ENCODE data around the gene NUS1.
"Not testable (repeated sequence)": the region's sequence is repeated elsewhere in the genome, so short reads cannot be mapped to it uniquely, and the experiment has no call there.

NUS1 gene

GRCh38 chr6:117677553-117678141 lies 2.4 kb downstream of the NUS1 start:
- Mint-ChIP-seq H3K27ac (peak overlapping the region; percentile 68), H3K4me1 (ENCODE audit: low read depth) (peaks cover 65% of the 10 kb centered on the region), H3K36me3 (ENCODE audit: low read depth) (peaks cover 18% of the 10 kb centered on the region), H3K27me3 (no peaks in the 10 kb centered on the region), H3K4me3 (peak overlapping the region; percentile 86), H3K9me3 (no peaks in the 10 kb centered on the region)
- intact Hi-C loops (cut with micrococcal nuclease): loop anchor here (5.0 to 10.0 kb wide), 3 partner anchors 75 to 193 kb away; partner anchors contain the start of genes DCBLD1 and GOPC

- Mint-ChIP-seq H3K36me3 (ENCODE audit: low read depth) (peaks cover 11% of the 10 kb centered on the region), H3K4me1 (ENCODE audit: low read depth) (peaks cover 74% of the 10 kb centered on the region), H3K27ac (no peak overlapping the region), H3K27me3 (no peaks in the 10 kb centered on the region), H3K4me3 (no peak overlapping the region), H3K9me3 (no peaks in the 10 kb centered on the region)
- intact Hi-C loops (cut with micrococcal nuclease): no loop called here
Measured at GRCh38 chr6:117681162-117681741, 6.0 kb downstream of the NUS1 start.

GRCh38 chr6:117684749-117685148 lies 9.5 kb downstream of the NUS1 start:
- Mint-ChIP-seq H3K36me3 (ENCODE audit: low read depth) (peaks cover 17% of the 10 kb centered on the region), H3K4me3 (no peak overlapping the region), H3K4me1 (ENCODE audit: low read depth) (peaks cover 72% of the 10 kb centered on the region), H3K27ac (no peak overlapping the region), H3K9me3 (no peaks in the 10 kb centered on the region), H3K27me3 (no peaks in the 10 kb centered on the region)
- intact Hi-C loops (cut with micrococcal nuclease): no loop called here

- no peak overlapping the region for H3K27ac Mint-ChIP-seq
- intact Hi-C loops (cut with micrococcal nuclease): no loop called here
- no peaks in the 10 kb centered on the region for H3K9me3 Mint-ChIP-seq
- no peaks in the 10 kb centered on the region for H3K27me3 Mint-ChIP-seq
- peaks cover 11% of the 10 kb centered on the region for H3K36me3 Mint-ChIP-seq (ENCODE audit: low read depth)
- no peak overlapping the region for H3K4me3 Mint-ChIP-seq
- peaks cover 67% of the 10 kb centered on the region for H3K4me1 Mint-ChIP-seq (ENCODE audit: low read depth)
Measured at GRCh38 chr6:117685359-117685758, 10.1 kb downstream of the NUS1 start.

GRCh38 chr6:117687021-117687648 lies 11.9 kb downstream of the NUS1 start:
- Mint-ChIP-seq H3K36me3 (ENCODE audit: low read depth) (peaks cover 11% of the 10 kb centered on the region), H3K27me3 (no peaks in the 10 kb centered on the region), H3K4me1 (ENCODE audit: low read depth) (peaks cover 61% of the 10 kb centered on the region), H3K27ac (peak overlapping the region; percentile 79), H3K9me3 (no peaks in the 10 kb centered on the region), H3K4me3 (peak overlapping the region; percentile 21)
- intact Hi-C loops (cut with micrococcal nuclease): no loop called here

GRCh38 chr6:117689584-117689983 lies 14.3 kb downstream of the NUS1 start:
- H3K4me3 Mint-ChIP-seq; H3K27me3 Mint-ChIP-seq; intact Hi-C loops (cut with micrococcal nuclease); H3K9me3 Mint-ChIP-seq; H3K27ac Mint-ChIP-seq: not testable (repeated sequence)
- peaks cover 22% of the 10 kb centered on the region for H3K36me3 Mint-ChIP-seq (ENCODE audit: low read depth)
- H3K4me1 Mint-ChIP-seq (ENCODE audit: low read depth): peaks cover 51% of the 10 kb centered on the region

- peaks cover 6% of the 10 kb centered on the region for H3K4me1 Mint-ChIP-seq (ENCODE audit: low read depth)
- no peaks in the 10 kb centered on the region for H3K9me3 Mint-ChIP-seq
Measured at GRCh38 chr6:117706504-117706903, 31.2 kb downstream of the NUS1 start.

GRCh38 chr6:117706936-117707509 lies 31.8 kb downstream of the NUS1 start:
- H3K27me3 Mint-ChIP-seq; H3K36me3 Mint-ChIP-seq (ENCODE audit: low read depth); intact Hi-C loops (cut with micrococcal nuclease); H3K9me3 Mint-ChIP-seq; H3K4me3 Mint-ChIP-seq; H3K4me1 Mint-ChIP-seq (ENCODE audit: low read depth): not testable (repeated sequence)
- H3K27ac Mint-ChIP-seq: peak overlapping the region; percentile 68

More at GRCh38 chr6:117706504-117706903, 31.2 kb downstream of the NUS1 start:
- Mint-ChIP-seq H3K27me3 (no peaks in the 10 kb centered on the region), H3K36me3 (ENCODE audit: low read depth) (peaks cover 7% of the 10 kb centered on the region), H3K27ac (peak overlapping the region; percentile 68), H3K4me3 (no peak overlapping the region)
- intact Hi-C loops (cut with micrococcal nuclease): no loop called here

GRCh38 chr6:117711369-117711768 lies 36.1 kb downstream of the NUS1 start:
- H3K4me1 Mint-ChIP-seq (ENCODE audit: low read depth): peaks cover 6% of the 10 kb centered on the region
- intact Hi-C loops (cut with micrococcal nuclease): no loop called here
- H3K36me3 Mint-ChIP-seq (ENCODE audit: low read depth): peaks cover 12% of the 10 kb centered on the region
- no peak overlapping the region for H3K27ac Mint-ChIP-seq
- no peaks in the 10 kb centered on the region for H3K9me3 Mint-ChIP-seq
- H3K4me3 Mint-ChIP-seq: no peak overlapping the region
- H3K27me3 Mint-ChIP-seq: no peaks in the 10 kb centered on the region

- H3K27ac Mint-ChIP-seq: no peak overlapping the region
- no peak overlapping the region for H3K4me3 Mint-ChIP-seq
- intact Hi-C loops (cut with micrococcal nuclease): no loop called here
- no peaks in the 10 kb centered on the region for H3K27me3 Mint-ChIP-seq
- peaks cover 18% of the 10 kb centered on the region for H3K9me3 Mint-ChIP-seq
- no peaks in the 10 kb centered on the region for H3K4me1 Mint-ChIP-seq (ENCODE audit: low read depth)
- no peaks in the 10 kb centered on the region for H3K36me3 Mint-ChIP-seq (ENCODE audit: low read depth)
Measured at GRCh38 chr6:117718895-117719294, 43.6 kb downstream of the NUS1 start.

GRCh38 chr6:117721520-117721919 lies 46.3 kb downstream of the NUS1 start:
- intact Hi-C loops (cut with micrococcal nuclease); H3K27ac Mint-ChIP-seq; H3K27me3 Mint-ChIP-seq; H3K36me3 Mint-ChIP-seq (ENCODE audit: low read depth); H3K4me1 Mint-ChIP-seq (ENCODE audit: low read depth); H3K4me3 Mint-ChIP-seq: not testable (repeated sequence)
- peaks cover 18% of the 10 kb centered on the region for H3K9me3 Mint-ChIP-seq

- no peaks in the 10 kb centered on the region for H3K4me1 Mint-ChIP-seq (ENCODE audit: low read depth)
- H3K27me3 Mint-ChIP-seq: peaks cover 2% of the 10 kb centered on the region
- intact Hi-C loops (cut with micrococcal nuclease): no loop called here
- no peaks in the 10 kb centered on the region for H3K36me3 Mint-ChIP-seq (ENCODE audit: low read depth)
- H3K9me3 Mint-ChIP-seq: no peaks in the 10 kb centered on the region
- H3K27ac Mint-ChIP-seq: no peak overlapping the region
- no peak overlapping the region for H3K4me3 Mint-ChIP-seq
Measured at GRCh38 chr6:117728626-117729025, 53.4 kb downstream of the NUS1 start.

- intact Hi-C loops (cut with micrococcal nuclease): no loop called here
- H3K9me3 Mint-ChIP-seq: no peaks in the 10 kb centered on the region
- no peak overlapping the region for H3K27ac Mint-ChIP-seq
- H3K4me3 Mint-ChIP-seq: no peak overlapping the region
- no peaks in the 10 kb centered on the region for H3K4me1 Mint-ChIP-seq (ENCODE audit: low read depth)
- no peaks in the 10 kb centered on the region for H3K36me3 Mint-ChIP-seq (ENCODE audit: low read depth)
- peaks cover 5% of the 10 kb centered on the region for H3K27me3 Mint-ChIP-seq
Measured at GRCh38 chr6:117729613-117730012, 54.3 kb downstream of the NUS1 start.

- intact Hi-C loops (cut with micrococcal nuclease): no loop called here
- peaks cover 5% of the 10 kb centered on the region for H3K27me3 Mint-ChIP-seq
- no peak overlapping the region for H3K27ac Mint-ChIP-seq
- H3K9me3 Mint-ChIP-seq: no peaks in the 10 kb centered on the region
- H3K36me3 Mint-ChIP-seq (ENCODE audit: low read depth): no peaks in the 10 kb centered on the region
- no peaks in the 10 kb centered on the region for H3K4me1 Mint-ChIP-seq (ENCODE audit: low read depth)
- H3K4me3 Mint-ChIP-seq: no peak overlapping the region
Measured at GRCh38 chr6:117733341-117733740, 58.1 kb downstream of the NUS1 start.
